ENCODE results near the gene KRTAP5-11.
"Not testable (repeated sequence)": the region's sequence is repeated elsewhere in the genome, so short reads cannot be mapped to it uniquely, and the experiment has no call there.

GRCh38 chr11:71585673-71586072 is 3.0 kb upstream of the KRTAP5-11 start:
- not testable (repeated sequence) for TF ChIP-seq ZNF8 (CRISPR knock-in tag; IDR thresholded peaks at IDR 0.05); GLIS3 (CRISPR knock-in tag; IDR thresholded peaks at IDR 0.05); TSHZ2 (CRISPR knock-in tag; IDR thresholded peaks at IDR 0.05); RARB (CRISPR knock-in tag; IDR thresholded peaks at IDR 0.05); OSR1 (CRISPR knock-in tag; IDR thresholded peaks at IDR 0.05); SNAI2 (CRISPR knock-in tag; IDR thresholded peaks at IDR 0.05); ZFP30 (CRISPR knock-in tag; IDR thresholded peaks at IDR 0.05); TOX (CRISPR knock-in tag; IDR thresholded peaks at IDR 0.05; ENCODE audit: borderline replicate concordance); CSDC2 (CRISPR knock-in tag; IDR thresholded peaks at IDR 0.05)
- TF ChIP-seq, protein P1, sequence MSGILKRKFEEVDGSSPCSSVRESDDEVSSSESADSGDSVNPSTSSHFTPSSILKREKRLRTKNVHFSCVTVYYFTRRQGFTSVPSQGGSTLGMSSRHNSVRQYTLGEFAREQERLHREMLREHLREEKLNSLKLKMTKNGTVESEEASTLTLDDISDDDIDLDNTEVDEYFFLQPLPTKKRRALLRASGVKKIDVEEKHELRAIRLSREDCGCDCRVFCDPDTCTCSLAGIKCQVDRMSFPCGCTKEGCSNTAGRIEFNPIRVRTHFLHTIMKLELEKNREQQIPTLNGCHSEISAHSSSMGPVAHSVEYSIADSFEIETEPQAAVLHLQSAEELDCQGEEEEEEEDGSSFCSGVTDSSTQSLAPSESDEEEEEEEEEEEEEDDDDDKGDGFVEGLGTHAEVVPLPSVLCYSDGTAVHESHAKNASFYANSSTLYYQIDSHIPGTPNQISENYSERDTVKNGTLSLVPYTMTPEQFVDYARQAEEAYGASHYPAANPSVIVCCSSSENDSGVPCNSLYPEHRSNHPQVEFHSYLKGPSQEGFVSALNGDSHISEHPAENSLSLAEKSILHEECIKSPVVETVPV (CRISPR knock-in tag; IDR thresholded peaks at IDR 0.05), result not testable (repeated sequence)
- TF ChIP-seq, protein P2, sequence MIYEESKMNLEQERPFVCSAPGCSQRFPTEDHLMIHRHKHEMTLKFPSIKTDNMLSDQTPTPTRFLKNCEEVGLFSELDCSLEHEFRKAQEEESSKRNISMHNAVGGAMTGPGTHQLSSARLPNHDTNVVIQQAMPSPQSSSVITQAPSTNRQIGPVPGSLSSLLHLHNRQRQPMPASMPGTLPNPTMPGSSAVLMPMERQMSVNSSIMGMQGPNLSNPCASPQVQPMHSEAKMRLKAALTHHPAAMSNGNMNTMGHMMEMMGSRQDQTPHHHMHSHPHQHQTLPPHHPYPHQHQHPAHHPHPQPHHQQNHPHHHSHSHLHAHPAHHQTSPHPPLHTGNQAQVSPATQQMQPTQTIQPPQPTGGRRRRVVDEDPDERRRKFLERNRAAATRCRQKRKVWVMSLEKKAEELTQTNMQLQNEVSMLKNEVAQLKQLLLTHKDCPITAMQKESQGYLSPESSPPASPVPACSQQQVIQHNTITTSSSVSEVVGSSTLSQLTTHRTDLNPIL (CRISPR knock-in tag; IDR thresholded peaks at IDR 0.05; ENCODE audit: low read depth), result not testable (repeated sequence)

All from SK-N-SH treated with all-trans-retinoic acid at 6 μM for 48 hours (cell line).